Activated CD4-positive, alpha-beta memory T cell treated with anti-CD3 and anti-CD28 coated beads, Interleukin-2, amount 10 ng/mL, durations not matched to agents 7 days and 5 days (primary cell): ENCODE data around the gene ALOX5. TPM values are rescaled to one million over a fixed set of nuclear protein-coding genes. Genes with fewer than 3 reads are reported as not detected.

Source experiments
- CTCF ChIA-PET: fragments of 350-600 bp; sonication (Branson Sonifier 250); formaldehyde crosslinking; loops from one replicate; lab custom pipeline; 2021; ENCODE audit warnings: antibody characterized with exemption, inconsistent platforms; lab: Charles Lee
- POLR2A ChIA-PET: fragments of 350-600 bp; sonication (Branson Sonifier 250); formaldehyde crosslinking; loops from one replicate; lab custom pipeline; 2021; ENCODE audit warnings: antibody characterized with exemption; lab: Charles Lee
- DNase-seq: peaks from one replicate; pipeline ENCODE4 v3.0.0-alpha.2; 2020
- H3K27ac Mint-ChIP-seq: one replicate; pipeline ENCODE4 v1.8.0; 2021; ENCODE audit warnings: mild to moderate bottlenecking, mixed read lengths
- H3K27me3 Mint-ChIP-seq: one replicate; pipeline ENCODE4 v1.8.0; 2021; ENCODE audit warnings: mixed read lengths
- H3K36me3 Mint-ChIP-seq: one replicate; pipeline ENCODE4 v1.8.0; 2021; ENCODE audit warnings: low read depth, mixed read lengths
- H3K4me1 Mint-ChIP-seq: one replicate; pipeline ENCODE4 v1.8.0; 2021; ENCODE audit warnings: mixed read lengths
- H3K4me3 Mint-ChIP-seq: one replicate; pipeline ENCODE4 v1.8.0; 2021; ENCODE audit warnings: mild to moderate bottlenecking, mixed read lengths
- H3K9me3 Mint-ChIP-seq: one replicate; pipeline ENCODE4 v1.8.0; 2021; ENCODE audit warnings: mixed read lengths
- total RNA-seq, 2 experiments: library from RNA; stranded (reverse); gene quantifications; one replicate each; pipeline ENCODE4 v1.2.3, GENCODE V29; 2021

The ALOX5 gene
- total RNA-seq, 2 experiments from 2014 or later: 6.8 to 7.5 TPM

DNA sequence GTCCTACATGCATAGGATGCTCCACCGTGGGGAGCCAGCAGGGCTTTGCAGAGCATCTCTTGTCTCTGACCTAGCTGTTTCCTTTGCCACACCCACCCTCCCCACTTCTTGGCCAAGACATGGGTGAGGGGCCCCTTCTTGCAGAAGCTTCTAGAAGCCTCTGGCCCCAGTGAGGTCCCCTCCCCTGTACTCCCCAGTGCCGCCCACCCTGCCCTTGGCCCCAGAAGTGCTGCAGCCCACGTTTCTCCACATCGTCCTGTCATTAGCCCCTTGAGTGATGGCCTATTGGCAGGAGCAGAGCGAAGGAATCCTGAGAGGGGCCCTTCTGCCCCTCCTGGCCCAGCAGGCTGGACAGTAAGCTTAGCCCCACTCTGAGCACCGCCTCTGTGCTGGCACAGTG is 43.7 kb downstream of the ALOX5 start:
- H3K4me3 Mint-ChIP-seq: peak overlapping the region; percentile 41
- peaks cover 62% of the 10 kb centered on the region for H3K4me1 Mint-ChIP-seq
- peaks cover 35% of the 10 kb centered on the region for H3K36me3 Mint-ChIP-seq
- DNase-seq: no peak
- peaks cover 2% of the 10 kb centered on the region for H3K9me3 Mint-ChIP-seq
- POLR2A ChIA-PET: interaction anchor here (0.6 to 5.2 kb wide), 3 partner anchors 10 to 44 kb away, joined by 3 to 37 read pairs (median 9); no protein-coding TSS in a partner anchor
- H3K27ac Mint-ChIP-seq: peak overlapping the region; percentile 75
- peaks cover 3% of the 10 kb centered on the region for H3K27me3 Mint-ChIP-seq
- CTCF ChIA-PET: no interaction called here

DNA sequence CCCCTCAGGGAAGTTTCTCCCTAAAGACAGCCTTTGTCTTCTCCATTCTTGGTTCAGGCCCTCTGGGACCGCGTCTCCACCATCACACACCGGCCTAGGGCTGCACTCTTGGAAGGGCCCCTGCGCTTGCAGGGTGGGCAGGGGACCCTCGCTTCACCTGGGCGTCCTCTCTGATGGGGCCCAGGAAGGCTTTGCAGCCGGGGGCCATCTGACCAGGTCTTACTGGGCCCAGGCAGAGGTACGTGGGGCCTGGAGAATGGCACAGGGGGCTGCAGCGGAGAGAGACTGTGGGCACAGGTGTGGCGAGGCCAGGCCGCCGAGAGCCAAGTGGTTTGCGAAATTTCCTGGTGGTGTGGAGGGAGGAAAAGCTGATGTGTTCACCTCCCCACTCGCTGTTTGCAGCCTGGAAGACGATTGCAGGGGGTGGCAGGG is 44.4 kb downstream of the ALOX5 start:
- peak overlapping the region; percentile 98 for H3K4me3 Mint-ChIP-seq
- H3K36me3 Mint-ChIP-seq: peaks cover 30% of the 10 kb centered on the region
- peak overlapping the region; percentile 100 for H3K27ac Mint-ChIP-seq
- no peak for DNase-seq
- POLR2A ChIA-PET: interaction anchor here (1.3 to 5.2 kb wide), 5 partner anchors 10 to 865 kb away, joined by 3 to 37 read pairs (median 4); no protein-coding TSS in a partner anchor
- H3K4me1 Mint-ChIP-seq: peaks cover 69% of the 10 kb centered on the region
- peaks cover 3% of the 10 kb centered on the region for H3K27me3 Mint-ChIP-seq
- H3K9me3 Mint-ChIP-seq: peaks cover 2% of the 10 kb centered on the region
- CTCF ChIA-PET: no interaction called here

DNA sequence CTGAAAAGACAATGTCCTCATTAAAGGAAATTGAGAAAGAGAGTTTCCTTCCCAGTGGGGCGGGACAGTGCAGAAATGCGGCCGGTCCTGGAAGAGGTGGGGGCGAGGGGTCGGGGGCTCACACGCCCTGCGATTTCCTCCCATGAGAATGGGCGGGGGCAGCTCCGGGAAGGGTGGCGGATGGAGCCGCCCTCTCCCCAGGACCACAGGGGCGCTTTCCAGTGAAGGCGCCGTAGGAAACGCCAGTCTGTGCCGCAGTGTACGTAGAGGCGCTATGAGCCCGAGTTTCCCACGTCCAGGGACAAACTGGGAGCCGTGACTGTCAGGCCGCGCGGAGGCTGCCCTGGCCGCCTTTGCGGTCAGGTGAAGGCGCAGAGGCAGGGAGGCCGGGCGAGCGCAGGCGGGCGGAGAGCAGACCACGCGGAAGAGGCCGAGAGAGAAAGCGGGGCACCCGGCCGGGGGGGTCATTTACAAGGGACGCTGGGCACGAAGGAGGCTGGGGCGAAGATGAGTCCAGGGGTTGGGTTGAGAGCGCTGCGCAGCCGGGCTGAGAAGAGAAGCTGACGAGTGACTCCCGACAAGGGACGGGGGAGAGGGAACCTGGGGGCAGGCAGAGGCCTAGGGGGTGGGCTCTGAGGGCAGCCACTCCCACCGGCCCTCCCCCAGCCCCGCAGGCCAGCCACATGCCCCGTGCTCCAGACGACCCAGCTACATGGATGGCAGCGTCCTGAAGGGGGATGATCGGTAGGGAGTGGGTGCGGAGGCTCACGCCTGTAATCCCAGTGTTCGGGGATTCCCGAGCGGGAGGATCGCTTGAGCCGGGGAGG is 45.0 kb downstream of the ALOX5 start:
- POLR2A ChIA-PET: interaction anchor here (0.6 to 5.2 kb wide), 11 partner anchors 10 to 865 kb away, joined by 3 to 37 read pairs (median 4); no protein-coding TSS in a partner anchor
- peak; percentile 76 for DNase-seq
- H3K4me1 Mint-ChIP-seq: peaks cover 75% of the 10 kb centered on the region
- H3K27me3 Mint-ChIP-seq: no peaks in the 10 kb centered on the region
- H3K27ac Mint-ChIP-seq: peak overlapping the region; percentile 100
- H3K36me3 Mint-ChIP-seq: peaks cover 29% of the 10 kb centered on the region
- no peaks in the 10 kb centered on the region for H3K9me3 Mint-ChIP-seq
- CTCF ChIA-PET: interaction anchor here (0.7 kb wide), 1 partner anchor 10 kb away, joined by 3 read pairs; no protein-coding TSS in a partner anchor
- peak overlapping the region; percentile 98 for H3K4me3 Mint-ChIP-seq

DNA sequence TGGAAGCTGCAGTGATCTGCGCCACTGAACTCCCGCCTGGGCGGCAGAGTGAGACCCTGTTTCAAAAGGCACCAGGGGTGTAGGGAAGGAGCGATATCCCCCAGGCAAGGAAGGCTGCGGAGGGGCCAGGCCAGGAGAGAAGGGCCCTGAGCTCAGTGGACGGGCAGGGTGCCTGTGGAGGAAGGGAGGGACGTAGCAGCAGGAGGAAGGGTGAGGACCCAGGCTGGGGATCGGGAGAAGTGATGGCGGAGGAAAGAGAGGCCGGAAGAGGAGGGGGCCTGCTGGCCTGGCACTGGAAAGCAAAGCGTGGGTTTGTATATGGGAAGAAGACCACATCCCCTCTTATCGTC is 45.6 kb downstream of the ALOX5 start:
- CTCF ChIA-PET: interaction anchor here (0.7 kb wide), 1 partner anchor 11 kb away, joined by 3 read pairs; no protein-coding TSS in a partner anchor

DNA sequence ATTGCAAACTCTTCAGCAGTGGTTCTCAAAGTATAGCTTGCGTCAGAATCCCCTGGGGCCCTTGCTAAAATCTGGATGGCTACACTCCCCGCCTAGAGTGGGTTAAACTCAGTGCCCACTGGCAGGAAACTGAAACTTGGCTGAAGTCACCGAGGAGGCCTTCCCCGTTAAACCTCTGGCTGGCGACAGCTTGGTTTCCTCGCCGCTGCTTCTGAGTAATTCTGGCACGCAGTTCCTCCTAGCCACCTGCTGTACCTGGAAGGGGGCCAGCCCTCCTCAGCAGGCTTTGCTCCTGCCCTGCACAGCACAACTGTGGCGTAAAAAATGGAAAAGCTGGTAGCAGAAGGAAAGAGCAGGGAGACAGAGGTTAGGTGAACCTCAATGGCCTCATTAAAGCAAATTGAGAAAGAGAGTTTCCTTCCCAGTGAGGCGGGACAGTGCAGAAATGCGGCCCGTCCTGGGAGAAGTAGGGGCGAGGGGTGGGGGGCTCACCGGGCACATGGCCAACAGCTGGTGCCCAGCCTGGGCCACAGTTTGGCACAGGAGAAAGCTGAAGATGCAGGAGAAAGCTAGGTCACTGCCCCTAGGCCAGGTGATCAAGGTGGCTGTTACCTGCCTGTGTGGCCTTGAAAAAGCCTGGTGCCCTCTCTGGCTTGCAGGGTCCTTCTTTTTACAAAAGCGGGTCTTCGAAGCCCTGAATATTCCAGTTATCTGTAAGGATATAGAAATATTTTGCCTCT is 46.6 kb downstream of the ALOX5 start:
- H3K9me3 Mint-ChIP-seq: no peaks in the 10 kb centered on the region
- peaks cover 28% of the 10 kb centered on the region for H3K36me3 Mint-ChIP-seq

More for the DNA sequence above, 45.6 kb downstream of the ALOX5 start:
- H3K4me3 Mint-ChIP-seq: peak overlapping the region; percentile 98
- no peaks in the 10 kb centered on the region for H3K9me3 Mint-ChIP-seq
- no peaks in the 10 kb centered on the region for H3K27me3 Mint-ChIP-seq
- POLR2A ChIA-PET: interaction anchor here (0.6 to 5.2 kb wide), 14 partner anchors 10 to 850 kb away, joined by 3 to 37 read pairs (median 4); no protein-coding TSS in a partner anchor
- DNase-seq: no peak
- H3K27ac Mint-ChIP-seq: peak overlapping the region; percentile 100
- H3K4me1 Mint-ChIP-seq: peaks cover 81% of the 10 kb centered on the region
- H3K36me3 Mint-ChIP-seq: peaks cover 30% of the 10 kb centered on the region

DNA sequence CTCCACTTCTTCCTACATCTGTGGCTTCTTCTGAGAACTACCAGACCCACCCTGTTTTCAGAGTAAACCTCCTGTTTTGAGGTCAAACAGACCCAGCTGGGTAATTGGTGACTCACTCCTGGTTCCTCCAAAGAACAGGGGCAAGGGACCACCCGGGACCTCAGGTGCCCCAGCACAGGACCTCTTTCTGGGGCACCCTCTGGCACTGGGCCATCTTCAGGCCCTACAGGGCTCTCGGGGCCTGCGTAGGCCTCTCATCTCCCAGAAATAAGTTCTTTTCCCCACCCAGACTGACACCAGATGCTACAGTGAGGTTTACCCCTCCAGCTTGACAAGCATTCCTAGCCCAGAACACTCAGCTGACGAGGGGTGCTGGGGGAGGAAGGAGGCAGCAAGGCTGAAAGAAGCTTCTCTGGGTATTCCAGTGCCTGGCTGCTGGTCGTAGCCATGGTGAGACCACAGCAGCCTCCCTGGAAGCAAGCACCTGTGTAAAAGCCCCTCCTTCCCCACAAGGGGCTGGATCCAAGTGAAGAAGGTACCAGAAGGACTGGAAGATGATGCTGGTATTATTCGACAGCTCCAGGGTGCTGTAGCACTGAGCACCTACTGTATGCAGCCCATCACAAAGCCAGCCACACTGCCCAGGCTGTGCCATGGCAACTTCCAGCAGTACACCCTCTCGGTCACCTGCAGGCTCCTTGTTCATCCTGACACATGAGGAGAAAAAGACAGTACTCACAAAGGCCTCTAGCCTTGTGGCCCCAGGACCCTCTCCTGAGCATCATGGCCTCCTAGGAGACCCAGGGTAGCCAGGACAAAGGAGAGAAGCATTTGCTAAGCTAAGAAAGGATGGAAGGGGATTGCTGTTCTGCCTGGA is 47.4 kb downstream of the ALOX5 start:
- Mint-ChIP-seq H3K9me3 (no peaks in the 10 kb centered on the region), H3K4me3 (peak overlapping the region; percentile 98), H3K4me1 (peaks cover 96% of the 10 kb centered on the region), H3K36me3 (peaks cover 28% of the 10 kb centered on the region), H3K27ac (peak overlapping the region; percentile 100), H3K27me3 (no peaks in the 10 kb centered on the region)
- peak; percentile 64 for DNase-seq
- CTCF ChIA-PET: interaction anchor here (0.6 to 2.7 kb wide), 5 partner anchors 9 to 279 kb away, joined by 3 to 11 read pairs (median 3); no protein-coding TSS in a partner anchor
- POLR2A ChIA-PET: interaction anchor here (0.7 to 5.2 kb wide), 17 partner anchors 8 to 848 kb away, joined by 3 to 37 read pairs (median 4); partner anchors contain the start of genes ALOX5, WASHC2C and ZFAND4

More for the DNA sequence above, 46.6 kb downstream of the ALOX5 start:
- ChIA-PET CTCF (interaction anchor here (0.6 to 2.7 kb wide), 3 partner anchors 44 to 279 kb away, joined by 3 to 11 read pairs (median 3); no protein-coding TSS in a partner anchor), POLR2A (interaction anchor here (0.7 to 5.2 kb wide), 18 partner anchors 9 to 849 kb away, joined by 3 to 37 read pairs (median 4); partner anchors contain the start of genes ALOX5, WASHC2C and ZFAND4)
- H3K27me3 Mint-ChIP-seq: no peaks in the 10 kb centered on the region
- peaks cover 89% of the 10 kb centered on the region for H3K4me1 Mint-ChIP-seq
- peak; percentile 81 for DNase-seq
- peak overlapping the region; percentile 100 for H3K27ac Mint-ChIP-seq
- peak overlapping the region; percentile 98 for H3K4me3 Mint-ChIP-seq

DNA sequence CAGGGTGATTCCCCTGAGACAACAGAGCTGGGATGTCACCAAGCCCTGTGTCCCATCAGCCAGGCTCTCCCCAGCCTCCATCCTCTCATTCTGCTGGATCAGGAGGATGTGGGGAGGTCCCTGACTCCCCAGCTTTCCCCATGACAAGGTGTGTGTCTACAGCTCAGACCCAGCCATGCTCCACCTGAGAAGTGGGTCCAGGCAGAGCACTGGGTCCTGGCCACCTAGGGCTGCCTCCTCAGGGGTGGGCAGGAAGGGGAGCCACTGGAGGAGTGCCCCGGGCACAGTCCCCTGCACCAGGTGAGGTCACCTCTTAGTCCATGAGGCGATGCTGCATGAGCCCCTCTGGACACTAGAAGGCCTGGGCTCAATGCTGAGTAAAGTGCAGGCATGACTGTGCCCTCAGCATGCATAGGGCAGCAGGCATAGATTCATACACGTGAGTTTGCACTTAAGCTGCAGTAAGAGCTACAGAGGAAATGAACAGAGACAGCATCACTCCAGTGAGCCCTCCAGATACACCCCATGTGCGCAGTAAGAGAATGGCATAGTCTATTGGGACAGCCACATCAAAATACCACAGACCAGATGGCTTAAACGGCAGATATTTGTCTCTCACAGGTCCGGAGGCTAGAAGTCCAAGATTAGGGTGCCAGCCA is 48.3 kb downstream of the ALOX5 start:
- ChIA-PET CTCF (interaction anchor here (0.6 to 2.7 kb wide), 4 partner anchors 9 to 605 kb away, joined by 3 to 11 read pairs (median 4); no protein-coding TSS in a partner anchor), POLR2A (interaction anchor here (1.0 to 5.2 kb wide), 4 partner anchors 7 to 421 kb away, joined by 3 to 37 read pairs (median 4); no protein-coding TSS in a partner anchor)
- Mint-ChIP-seq H3K36me3 (peaks cover 24% of the 10 kb centered on the region), H3K27ac (peak overlapping the region; percentile 100), H3K27me3 (no peaks in the 10 kb centered on the region), H3K9me3 (no peaks in the 10 kb centered on the region), H3K4me1 (peaks cover 94% of the 10 kb centered on the region), H3K4me3 (no peak overlapping the region)
- DNase-seq: no peak

DNA sequence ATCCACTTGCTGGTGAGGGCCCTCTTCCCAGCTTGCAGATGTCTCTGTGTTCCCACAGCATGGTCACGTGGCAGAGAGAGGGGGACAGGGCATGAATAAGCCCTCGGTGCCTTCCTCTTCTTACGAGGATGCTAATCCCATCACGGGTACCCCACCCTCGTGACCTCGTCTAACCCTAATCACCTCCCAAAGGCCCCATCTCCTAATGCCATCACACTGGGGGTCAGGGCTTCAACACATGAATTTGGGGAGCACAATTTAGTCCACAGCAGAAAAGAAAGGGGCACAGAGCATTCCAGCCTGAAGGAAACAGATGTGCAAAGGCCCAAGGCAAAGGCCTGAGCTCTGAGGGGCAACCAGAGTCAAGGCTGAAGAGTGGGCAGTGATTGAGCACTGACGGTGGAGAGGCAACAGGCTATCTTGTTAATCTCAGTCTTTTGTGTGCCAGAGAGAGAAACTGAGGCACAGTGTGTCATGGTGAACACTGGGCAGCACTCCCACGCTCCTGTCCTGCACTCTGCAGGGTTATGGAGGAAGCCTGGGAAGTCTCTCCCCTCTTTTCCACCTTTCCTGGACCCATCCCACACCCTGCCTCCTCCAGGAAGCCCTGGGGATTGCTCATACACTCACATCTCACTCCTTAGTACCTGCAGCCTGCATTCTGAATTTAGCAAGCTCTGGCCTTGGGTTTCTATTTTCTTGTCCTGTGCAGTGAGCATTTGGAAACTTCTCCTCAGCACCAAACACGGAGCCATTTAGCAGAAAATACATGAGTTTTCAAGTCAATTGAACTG is 49.0 kb downstream of the ALOX5 start:
- Mint-ChIP-seq H3K27ac (peak overlapping the region; percentile 100), H3K4me1 (peaks cover 86% of the 10 kb centered on the region), H3K27me3 (no peaks in the 10 kb centered on the region), H3K4me3 (no peak overlapping the region), H3K36me3 (peaks cover 22% of the 10 kb centered on the region), H3K9me3 (no peaks in the 10 kb centered on the region)
- ChIA-PET CTCF (interaction anchor here (1.3 to 2.7 kb wide), 2 partner anchors 8 to 173 kb away, joined by 3 to 11 read pairs; no protein-coding TSS in a partner anchor), POLR2A (no interaction called here)
- no peak for DNase-seq

DNA sequence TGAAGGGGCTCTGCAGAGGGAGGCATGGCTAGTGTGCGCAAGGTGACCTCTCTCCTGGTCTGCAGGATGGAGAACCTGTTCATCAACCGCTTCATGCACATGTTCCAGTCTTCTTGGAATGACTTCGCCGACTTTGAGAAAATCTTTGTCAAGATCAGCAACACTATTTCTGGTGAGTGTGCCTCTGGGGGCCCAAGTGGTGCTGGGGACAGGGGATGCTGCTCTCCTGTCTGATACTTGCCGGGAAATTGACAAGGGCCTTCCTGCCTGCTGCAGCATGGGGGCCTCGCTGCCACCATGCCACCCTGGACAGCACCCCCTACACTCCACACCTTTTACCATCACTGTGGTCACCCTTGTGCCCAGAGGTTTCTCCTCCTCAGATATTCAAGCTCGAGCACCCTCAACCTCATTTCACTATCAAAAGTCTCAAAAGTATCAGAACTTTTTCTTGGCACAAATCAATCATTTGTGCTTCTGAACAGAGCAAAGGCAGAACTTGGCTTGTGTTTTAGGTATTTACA is 50.0 kb downstream of the ALOX5 start:
- H3K27me3 Mint-ChIP-seq: peaks cover 2% of the 10 kb centered on the region
- H3K27ac Mint-ChIP-seq: peak overlapping the region; percentile 65
- H3K36me3 Mint-ChIP-seq: peaks cover 16% of the 10 kb centered on the region
- ChIA-PET CTCF (no interaction called here), POLR2A (no interaction called here)
- DNase-seq: no peak
- H3K4me3 Mint-ChIP-seq: no peak overlapping the region
- H3K4me1 Mint-ChIP-seq: peaks cover 77% of the 10 kb centered on the region
- no peaks in the 10 kb centered on the region for H3K9me3 Mint-ChIP-seq

DNA sequence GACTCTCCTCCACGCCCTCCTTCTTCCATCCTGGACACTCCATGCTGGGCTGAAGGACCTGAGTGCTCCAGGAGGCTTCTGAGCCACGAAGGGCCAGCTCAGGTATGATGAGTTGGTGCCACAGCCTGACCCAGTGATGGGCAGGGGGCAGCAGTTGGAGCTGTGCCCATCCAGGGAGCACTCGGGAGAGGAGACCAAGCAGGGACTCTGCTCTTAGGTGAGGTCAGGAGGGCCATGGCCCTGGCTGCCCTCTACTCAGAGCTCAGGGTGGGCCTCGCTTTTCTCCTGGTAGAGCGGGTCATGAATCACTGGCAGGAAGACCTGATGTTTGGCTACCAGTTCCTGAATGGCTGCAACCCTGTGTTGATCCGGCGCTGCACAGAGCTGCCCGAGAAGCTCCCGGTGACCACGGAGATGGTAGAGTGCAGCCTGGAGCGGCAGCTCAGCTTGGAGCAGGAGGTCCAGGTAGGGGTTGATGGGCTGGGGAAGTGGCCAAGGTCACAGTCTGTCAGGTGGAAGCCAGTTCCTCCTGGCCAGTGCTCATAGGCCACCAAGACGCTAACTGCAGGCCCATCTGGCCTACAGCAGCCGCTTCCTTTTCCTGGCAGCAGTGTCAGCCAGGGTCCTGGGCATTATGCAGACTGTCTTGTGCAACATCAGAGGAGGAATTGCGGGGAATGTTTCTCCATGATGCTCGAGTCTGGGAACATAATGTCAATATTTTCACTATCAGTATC is 50.8 kb downstream of the ALOX5 start:
- no peak overlapping the region for H3K4me3 Mint-ChIP-seq
- H3K27me3 Mint-ChIP-seq: peaks cover 3% of the 10 kb centered on the region
- DNase-seq: no peak
- POLR2A ChIA-PET: no interaction called here
- peaks cover 69% of the 10 kb centered on the region for H3K4me1 Mint-ChIP-seq
- no peak overlapping the region for H3K27ac Mint-ChIP-seq
- peaks cover 9% of the 10 kb centered on the region for H3K36me3 Mint-ChIP-seq
- CTCF ChIA-PET: no interaction called here
- H3K9me3 Mint-ChIP-seq: no peaks in the 10 kb centered on the region
